ENCODE results near the gene FMNL2. TPM values are rescaled to one million over a fixed set of nuclear protein-coding genes. Genes with fewer than 3 reads are reported as not detected.
A peak's percentile ranks its signal among the peaks of the same experiment; 100 is the strongest.

The FMNL2 gene
- total RNA-seq, 3 donors from 2014 or later, result 11.5 to 25.4 (median 12.0) TPM

- no peaks in the 10 kb centered on the region for H3K9me3 ChIP-seq
- ATAC-seq (no peak), DNase-seq (peak in 1 of 3 donors; percentile 27)
- no peak overlapping the region for H3K4me3 ChIP-seq
- TF ChIP-seq, protein P1, sequence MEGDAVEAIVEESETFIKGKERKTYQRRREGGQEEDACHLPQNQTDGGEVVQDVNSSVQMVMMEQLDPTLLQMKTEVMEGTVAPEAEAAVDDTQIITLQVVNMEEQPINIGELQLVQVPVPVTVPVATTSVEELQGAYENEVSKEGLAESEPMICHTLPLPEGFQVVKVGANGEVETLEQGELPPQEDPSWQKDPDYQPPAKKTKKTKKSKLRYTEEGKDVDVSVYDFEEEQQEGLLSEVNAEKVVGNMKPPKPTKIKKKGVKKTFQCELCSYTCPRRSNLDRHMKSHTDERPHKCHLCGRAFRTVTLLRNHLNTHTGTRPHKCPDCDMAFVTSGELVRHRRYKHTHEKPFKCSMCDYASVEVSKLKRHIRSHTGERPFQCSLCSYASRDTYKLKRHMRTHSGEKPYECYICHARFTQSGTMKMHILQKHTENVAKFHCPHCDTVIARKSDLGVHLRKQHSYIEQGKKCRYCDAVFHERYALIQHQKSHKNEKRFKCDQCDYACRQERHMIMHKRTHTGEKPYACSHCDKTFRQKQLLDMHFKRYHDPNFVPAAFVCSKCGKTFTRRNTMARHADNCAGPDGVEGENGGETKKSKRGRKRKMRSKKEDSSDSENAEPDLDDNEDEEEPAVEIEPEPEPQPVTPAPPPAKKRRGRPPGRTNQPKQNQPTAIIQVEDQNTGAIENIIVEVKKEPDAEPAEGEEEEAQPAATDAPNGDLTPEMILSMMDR (IDR thresholded peaks at IDR 0.05), result no peak
- H3K4me1 ChIP-seq (ENCODE audit: low read depth), result no peaks in the 10 kb centered on the region
- intact Hi-C loops (cut with DNase I, micrococcal nuclease), result no loop called here
- H3K36me3 ChIP-seq (ENCODE audit: low read depth), result no peaks in the 10 kb centered on the region
These were observed 41.4 kb downstream of the FMNL2 start for GRCh38 chr2:152376385-152376784.

DNA sequence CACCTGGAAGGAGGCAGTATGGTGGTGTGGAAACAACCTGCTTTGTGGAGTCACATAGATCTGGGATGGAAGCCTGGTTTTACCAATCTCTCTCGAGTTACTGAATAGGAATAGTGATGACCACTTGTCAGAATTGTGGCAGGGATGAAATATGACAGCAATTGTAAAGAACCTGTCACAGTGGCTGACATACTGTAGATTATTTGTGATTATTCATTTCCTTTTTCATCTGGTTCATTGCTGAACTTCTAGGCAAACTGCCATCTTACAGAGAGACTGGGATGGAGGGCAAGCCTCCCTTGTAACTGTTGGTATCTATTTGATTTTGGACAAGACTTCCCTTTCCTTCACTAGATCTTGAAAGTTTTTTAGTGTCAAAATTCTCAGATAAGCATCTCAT lies 42.0 kb downstream of the FMNL2 start:
- ATAC-seq (no peak), DNase-seq (no peak)
- no peak overlapping the region for H3K4me3 ChIP-seq
- intact Hi-C loops (cut with DNase I, micrococcal nuclease), result no loop called here
- no peaks in the 10 kb centered on the region for H3K9me3 ChIP-seq
- H3K36me3 ChIP-seq (ENCODE audit: low read depth), result no peaks in the 10 kb centered on the region
- TF ChIP-seq, protein P1 (IDR thresholded peaks at IDR 0.05), result no peak
- H3K4me1 ChIP-seq (ENCODE audit: low read depth), result no peaks in the 10 kb centered on the region

DNA sequence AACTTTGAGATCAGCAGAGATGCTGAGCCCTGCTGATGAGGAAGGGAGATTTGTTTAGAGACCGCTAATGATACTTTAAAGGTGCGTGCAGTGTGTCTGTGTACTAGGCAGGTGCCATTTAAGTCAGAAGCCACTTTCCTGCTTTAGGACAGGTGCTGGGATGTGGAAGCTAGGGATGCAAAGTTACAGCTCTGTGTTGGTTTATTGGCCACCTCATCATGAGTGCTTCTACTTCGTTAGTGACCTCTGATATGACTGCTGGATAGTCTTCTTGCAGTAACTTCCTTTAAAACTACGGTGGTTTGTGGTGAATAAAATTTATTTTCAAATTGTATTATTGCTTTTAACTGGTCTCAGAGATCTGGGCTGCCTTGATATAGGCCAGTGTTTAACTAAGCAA lies 44.1 kb downstream of the FMNL2 start:
- Histone ChIP-seq H3K9me3 (no peaks in the 10 kb centered on the region), H3K36me3 (ENCODE audit: low read depth) (no peaks in the 10 kb centered on the region), H3K4me3 (no peak overlapping the region), H3K4me1 (ENCODE audit: low read depth) (no peaks in the 10 kb centered on the region)
- intact Hi-C loops (cut with DNase I, micrococcal nuclease), result no loop called here
- no peak for DNase-seq
- TF ChIP-seq, protein P1 (IDR thresholded peaks at IDR 0.05), result no peak
- ATAC-seq, result peak; percentile 59

DNA sequence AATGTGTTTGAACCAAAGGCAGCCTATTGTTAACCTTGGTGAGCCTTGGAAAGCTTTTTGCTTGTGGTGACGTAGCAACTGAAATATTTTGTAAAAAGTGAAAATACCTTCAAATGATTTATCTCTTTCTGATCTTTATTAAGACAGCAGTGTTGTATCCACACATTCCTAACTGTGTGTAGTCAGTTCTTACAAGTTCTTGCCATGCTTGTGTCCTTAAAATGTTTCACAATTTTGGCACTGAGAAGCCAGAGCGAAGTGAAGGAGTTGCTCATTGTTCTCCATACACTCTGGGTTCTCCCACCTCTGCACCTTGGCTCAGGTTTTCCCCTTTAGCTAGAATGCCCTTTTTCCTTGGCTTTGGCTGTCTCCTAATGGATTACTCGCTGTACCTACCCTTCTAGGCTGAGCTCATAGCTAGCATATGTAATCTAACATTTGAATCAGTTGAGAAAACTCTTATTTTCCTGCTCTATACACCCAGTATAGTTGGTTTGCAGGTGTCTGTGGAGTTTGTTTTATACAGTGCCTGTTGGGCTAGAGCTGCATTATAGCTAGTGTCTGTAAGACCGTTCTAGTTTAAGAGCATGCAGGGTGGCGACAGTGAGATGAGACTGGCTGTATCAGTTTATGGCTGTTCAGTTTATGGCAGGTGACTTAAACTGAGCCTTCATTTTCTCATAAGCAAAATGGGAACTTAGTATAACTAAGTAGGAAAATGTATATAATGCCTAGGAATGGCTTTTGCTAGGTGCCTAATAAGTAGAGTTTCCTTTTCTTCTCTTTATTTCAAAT lies 45.5 kb downstream of the FMNL2 start:
- no peak for DNase-seq
- Histone ChIP-seq H3K4me3 (no peak overlapping the region), H3K9me3 (no peaks in the 10 kb centered on the region), H3K4me1 (ENCODE audit: low read depth) (no peaks in the 10 kb centered on the region), H3K36me3 (ENCODE audit: low read depth) (no peaks in the 10 kb centered on the region)
- intact Hi-C loops (cut with DNase I, micrococcal nuclease), result no loop called here
- peak; percentile 70 for ATAC-seq
- TF ChIP-seq, protein P1 (IDR thresholded peaks at IDR 0.05), result no peak

- Histone ChIP-seq H3K4me1 (ENCODE audit: low read depth) (no peaks in the 10 kb centered on the region), H3K9me3 (no peaks in the 10 kb centered on the region), H3K36me3 (ENCODE audit: low read depth) (no peaks in the 10 kb centered on the region), H3K4me3 (no peak overlapping the region)
- no peak for DNase-seq
- intact Hi-C loops (cut with DNase I, micrococcal nuclease), result no loop called here
- no peak for ATAC-seq
- TF ChIP-seq, protein P1 (IDR thresholded peaks at IDR 0.05), result no peak
These were observed 48.7 kb downstream of the FMNL2 start for GRCh38 chr2:152383702-152384101.
